HL-60/S4 (cell line): ENCODE measurements around the gene CTU1.
"Not testable (repeated sequence)": the region's sequence is repeated elsewhere in the genome, so short reads cannot be mapped to it uniquely, and the experiment has no call there.

Experiments used
- in situ Hi-C: fragments of 300-500 bp; cut with MboI; formaldehyde crosslinking; loops from 2 replicates; pipeline ENCODE4 v1.14.3; 2022; ENCODE audit warnings: low sequenced_read_pairs

The CTU1 gene

DNA sequence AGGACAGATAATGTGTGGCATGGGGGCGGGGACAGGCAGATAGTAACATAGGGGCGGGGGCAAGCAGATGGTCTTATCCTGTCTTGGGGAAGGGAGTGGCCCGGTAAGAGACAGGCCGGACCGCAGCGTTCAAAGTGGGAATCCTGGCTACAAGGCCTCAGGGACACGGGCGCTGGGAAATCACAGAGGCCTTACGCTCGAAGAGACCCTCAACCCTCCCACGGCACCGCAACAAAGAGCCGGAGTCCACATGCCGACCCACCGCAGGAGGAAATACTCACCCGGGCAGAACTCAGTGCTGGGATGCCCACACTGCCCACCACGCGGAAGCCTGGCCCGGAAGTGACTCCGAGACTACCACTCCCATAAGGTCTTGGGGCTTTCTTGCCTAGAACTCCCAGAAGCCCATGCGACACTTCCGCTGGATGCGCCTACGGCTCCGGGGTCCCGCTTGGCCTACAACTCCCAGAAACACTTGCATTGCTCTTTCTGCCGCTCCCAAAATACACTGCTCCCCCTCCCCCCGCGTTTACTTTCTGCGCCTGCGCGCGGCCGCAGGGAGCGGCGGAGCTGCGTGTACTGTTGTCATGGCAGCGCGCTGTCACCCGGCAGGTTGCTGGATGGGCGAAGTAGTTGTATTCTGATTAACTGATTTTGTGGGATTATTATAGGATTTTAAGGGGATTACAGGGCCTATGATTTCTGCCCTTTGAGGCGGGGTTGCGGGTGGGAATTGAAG, at the start of gene CTU1:
CTU1 (minus strand) TSS at position 344 of the 739 bp plus-strand sequence. CDS start 3,840 bp downstream, outside the sequence.
- in situ Hi-C loops: no loop called here

DNA sequence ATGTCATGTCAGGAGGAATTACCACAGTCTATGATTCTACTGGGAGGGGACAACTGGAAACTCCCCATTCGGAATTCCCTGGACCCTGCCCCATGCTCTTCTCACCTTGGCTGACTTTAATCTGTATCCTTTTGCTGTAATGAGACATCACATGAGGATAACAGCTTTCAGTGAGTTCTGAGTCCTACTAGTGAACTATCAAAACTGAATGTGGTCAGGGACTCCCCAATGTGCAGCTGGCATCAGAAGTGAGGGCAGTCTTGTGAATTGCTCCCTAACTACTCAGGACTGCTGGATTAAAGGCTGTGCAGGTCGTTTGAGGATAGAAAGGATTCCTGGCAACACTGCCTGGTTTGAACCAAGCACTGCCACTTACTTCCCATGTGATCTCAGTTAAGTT, 49.1 kb upstream of the CTU1 start:
- in situ Hi-C loops: loop anchor here (5.0 to 10.0 kb wide), 2 partner anchors 100 to 508 kb away; no protein-coding TSS in a partner anchor

GRCh38 chr19:51156710-51157109, 48.5 kb upstream of the CTU1 start:
- in situ Hi-C loops: loop anchor here (5.0 to 10.0 kb wide), 2 partner anchors 101 to 508 kb away; no protein-coding TSS in a partner anchor

DNA sequence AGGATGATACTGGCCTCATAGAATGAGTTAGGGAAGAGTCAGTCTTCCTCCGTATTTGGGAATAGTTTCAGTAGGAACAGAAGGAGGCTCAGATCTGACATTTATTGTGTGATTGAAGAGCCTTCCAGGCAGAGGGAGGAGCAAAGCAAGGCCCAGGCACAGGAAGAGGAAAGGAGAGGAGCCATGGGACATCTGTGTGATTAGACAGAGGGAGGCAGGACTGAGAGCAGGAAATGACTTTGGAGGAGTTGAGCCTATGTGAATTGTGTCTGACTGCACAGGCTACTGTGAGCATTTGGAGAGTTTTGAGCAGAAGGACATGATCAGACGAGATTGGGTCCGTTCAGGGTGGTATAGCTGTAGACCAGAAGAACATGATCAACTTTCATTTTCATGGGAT, 42.4 kb upstream of the CTU1 start:
- in situ Hi-C loops: loop anchor here (10.0 kb wide), 1 partner anchor 514 kb away; no protein-coding TSS in a partner anchor

GRCh38 chr19:51148580-51148979, 40.4 kb upstream of the CTU1 start:
- in situ Hi-C loops: no loop called here

GRCh38 chr19:51147663-51148062, 39.5 kb upstream of the CTU1 start:
- in situ Hi-C loops: no loop called here

GRCh38 chr19:51146751-51147150, 38.5 kb upstream of the CTU1 start:
- in situ Hi-C loops: no loop called here

DNA sequence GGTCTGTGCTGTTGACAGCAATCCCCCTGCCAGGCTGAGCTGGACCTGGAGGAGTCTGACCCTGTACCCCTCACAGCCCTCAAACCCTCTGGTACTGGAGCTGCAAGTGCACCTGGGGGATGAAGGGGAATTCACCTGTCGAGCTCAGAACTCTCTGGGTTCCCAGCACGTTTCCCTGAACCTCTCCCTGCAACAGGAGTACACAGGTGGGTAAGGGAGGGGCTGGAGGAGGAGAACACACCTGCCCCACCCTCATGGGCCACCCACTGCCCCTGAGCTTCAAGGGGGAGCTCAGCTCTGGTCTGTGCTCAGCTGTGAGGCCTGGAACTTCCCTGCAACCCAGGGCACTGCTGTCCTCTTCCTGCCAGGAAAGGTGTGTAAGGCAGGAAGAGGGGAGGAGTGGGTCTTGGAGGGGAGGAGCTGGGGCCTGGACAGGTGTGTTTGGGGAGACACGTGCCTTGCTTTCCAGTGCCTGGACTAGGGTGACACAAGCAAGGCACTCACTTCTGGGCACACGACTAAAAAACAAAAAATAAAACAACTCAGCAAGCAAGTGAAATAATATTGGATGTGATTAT, 37.8 kb upstream of the CTU1 start:
- in situ Hi-C loops: no loop called here

DNA sequence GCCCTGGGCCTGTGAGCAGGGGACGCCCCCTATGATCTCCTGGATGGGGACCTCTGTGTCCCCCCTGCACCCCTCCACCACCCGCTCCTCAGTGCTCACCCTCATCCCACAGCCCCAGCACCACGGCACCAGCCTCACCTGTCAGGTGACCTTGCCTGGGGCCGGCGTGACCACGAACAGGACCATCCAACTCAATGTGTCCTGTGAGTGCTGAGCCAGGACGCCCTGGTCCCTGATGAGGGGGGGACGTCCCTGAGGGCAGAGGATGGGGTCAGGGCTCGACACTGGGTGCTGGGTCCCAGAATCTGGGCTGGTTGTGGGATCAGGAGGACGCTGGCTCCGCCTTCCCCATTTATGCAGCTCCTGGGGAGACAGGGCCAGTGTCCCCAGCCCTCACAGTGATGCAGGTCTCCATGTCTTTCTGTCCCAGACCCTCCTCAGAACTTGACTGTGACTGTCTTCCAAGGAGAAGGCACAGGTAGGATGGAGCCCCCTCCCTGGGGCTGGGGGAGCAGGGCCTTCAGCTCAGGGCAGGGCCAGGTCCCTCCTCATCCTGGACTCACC, 36.4 kb upstream of the CTU1 start:
- in situ Hi-C loops: no loop called here

GRCh38 chr19:51143486-51143885, 35.3 kb upstream of the CTU1 start:
- in situ Hi-C loops: no loop called here

DNA sequence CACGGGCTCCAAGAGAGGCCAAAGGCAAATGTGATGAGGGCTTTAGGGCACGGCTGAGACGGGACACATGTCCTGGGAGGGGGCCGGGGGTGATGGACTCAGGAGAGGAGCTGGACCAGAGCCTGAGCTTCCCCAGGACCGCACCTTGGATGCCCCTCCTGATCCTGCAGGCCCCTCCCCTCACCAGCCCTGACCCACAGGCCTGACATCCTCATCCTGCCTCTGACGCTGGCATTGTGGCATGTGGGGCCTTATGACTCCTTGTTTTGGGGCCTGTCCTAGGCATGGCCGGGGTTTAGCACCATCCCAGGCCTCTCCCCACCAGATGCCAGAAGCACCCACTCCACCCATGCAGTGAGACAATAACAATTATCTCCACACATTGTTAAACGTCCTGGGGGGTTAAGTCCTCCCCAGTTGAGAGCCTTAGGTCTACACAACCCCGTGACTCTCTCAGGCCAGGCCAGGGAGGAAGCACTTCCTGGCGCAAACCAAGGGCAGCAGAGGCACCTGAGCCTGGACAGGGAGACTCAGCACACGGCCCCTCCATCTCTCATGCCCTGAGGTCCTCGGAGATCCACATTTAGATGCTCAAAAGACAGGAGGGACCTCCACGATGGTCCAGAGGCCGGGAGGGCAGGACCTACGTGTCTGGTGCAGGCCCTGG, 34.7 kb upstream of the CTU1 start:
- in situ Hi-C loops: not testable (repeated sequence)

- in situ Hi-C loops: no loop called here
Measured at GRCh38 chr19:51142119-51142518, 33.9 kb upstream of the CTU1 start, which contains the start of gene SIGLEC7. Gene SIGLEC7, plus strand, starts transcription at chr19:51142301. Its CDS starts 69 bp downstream, at chr19:51142370.

DNA sequence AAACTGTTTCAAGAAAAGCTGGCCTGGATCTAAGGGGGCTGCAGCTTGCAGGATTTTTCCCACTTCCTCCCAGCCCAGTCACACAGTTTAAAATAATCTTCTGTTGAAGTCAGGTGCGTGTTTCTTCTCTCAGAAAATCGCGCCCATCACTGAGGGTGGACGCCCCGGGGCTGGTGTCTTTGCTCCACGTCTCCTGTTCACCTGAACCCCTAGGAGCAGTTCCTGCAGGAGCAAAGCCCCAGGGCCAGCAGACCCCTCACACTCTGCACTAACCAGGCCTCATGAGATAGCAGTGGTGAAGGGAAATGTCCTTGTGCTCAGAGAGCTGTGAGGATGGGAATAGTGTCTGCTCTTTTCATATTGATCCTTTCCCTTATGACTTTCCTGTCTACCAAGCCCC, 33.0 kb upstream of the CTU1 start:
- in situ Hi-C loops: no loop called here

GRCh38 chr19:51140441-51140840, 32.2 kb upstream of the CTU1 start:
- in situ Hi-C loops: no loop called here

DNA sequence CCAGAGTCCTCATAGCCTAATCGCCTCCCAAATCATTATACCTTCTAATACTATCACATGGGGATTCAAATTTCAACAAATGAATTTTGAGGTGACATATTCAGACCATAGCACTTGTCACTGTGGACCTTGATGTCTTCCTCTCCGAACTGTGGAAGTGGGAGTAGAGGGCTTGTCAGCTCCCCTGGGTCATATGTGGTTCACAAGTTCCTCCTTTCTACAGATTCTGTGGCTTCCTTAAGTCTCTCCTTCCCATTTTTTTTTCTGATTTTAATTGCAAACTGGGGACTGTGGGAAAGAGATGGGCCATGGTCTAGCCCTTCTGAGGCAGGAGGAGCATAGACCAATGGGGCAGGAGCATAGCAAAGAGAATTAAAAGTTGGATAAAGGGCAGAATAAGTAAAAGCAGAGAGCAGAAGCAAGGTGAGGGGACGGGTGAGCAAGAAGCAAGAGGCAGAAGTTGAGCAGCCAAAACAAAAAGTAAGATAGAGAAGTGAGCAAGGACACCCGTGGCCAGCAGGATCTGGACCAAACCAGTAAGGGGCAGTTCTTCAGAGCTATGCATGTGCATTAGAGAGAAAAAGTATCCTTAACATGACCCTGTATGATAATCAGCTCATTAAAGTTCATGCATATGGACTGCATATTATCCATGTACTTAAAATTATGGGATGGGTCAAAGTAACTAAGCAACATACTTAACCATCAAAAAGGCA, 31.2 kb upstream of the CTU1 start:
- in situ Hi-C loops: no loop called here

- in situ Hi-C loops: no loop called here
Measured at GRCh38 chr19:51138549-51138979, 30.4 kb upstream of the CTU1 start.

DNA sequence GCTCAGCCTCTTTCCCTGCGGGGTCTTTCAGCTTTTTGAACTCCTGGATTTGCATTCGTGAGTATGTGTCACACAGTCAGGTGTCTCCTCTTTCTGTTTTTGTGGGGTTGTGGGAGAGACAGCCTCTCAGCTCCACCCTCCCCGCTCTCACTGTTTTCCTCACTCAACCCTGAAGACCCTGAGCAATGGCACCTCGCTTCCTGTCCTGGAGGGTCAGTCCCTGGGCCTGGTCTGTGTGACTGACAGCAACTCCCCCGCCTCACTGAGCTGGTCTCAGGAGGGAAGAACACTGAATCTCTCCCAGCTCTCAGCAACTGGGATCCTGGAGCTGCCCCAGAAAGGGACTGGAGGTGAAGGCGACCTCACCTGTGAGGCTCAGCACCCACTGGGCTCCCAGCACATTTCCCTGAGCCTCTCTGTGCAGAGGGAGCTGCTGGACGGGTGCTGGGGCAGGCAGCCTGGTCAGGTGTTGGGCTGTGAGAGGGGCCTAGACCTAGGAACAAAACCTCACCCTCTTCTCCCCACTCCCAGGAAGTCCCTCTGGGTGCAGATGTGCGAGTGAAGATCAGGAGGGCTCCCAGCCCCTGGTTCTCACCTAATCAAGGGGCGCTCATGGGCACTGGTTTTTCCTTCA, 29.7 kb upstream of the CTU1 start:
- in situ Hi-C loops: no loop called here

GRCh38 chr19:51136851-51137551, 28.8 kb upstream of the CTU1 start:
- in situ Hi-C loops: no loop called here

DNA sequence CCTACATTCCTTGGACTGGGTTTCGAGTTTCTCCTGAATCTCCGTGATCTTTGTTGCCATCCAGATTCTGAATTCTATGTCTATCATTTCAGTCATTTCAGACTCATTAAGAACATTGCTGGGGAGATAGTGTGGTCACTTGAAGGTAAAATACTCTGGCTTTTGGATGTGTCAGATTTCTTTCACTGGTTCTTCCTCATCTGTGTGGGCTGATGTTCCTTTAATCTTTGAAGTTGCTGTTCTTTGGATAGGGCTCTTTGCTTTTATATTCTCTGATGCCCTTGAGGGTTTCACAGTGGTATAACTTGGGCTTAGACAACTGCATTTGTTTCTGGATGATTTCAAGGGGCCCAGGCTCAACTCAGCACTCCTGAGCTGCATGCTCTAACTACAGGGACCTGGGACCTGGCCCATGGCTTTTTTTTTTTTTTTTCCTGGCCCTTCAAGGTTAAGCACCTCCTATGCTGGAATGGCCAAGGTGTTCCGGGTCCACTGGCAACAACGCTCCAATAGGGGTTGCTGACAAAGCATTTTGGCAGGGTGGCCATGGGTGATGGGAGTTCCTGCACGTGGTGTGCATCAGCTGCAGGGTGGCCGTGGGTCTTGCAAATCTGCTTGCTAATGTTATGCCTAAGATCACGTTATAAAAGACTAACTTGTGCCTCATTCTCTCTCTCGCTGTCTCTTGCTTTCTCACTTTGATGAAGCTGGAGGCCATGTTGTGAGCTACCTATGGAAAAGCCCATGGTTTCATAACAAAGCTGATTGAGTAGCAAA, 28.0 kb upstream of the CTU1 start:
- in situ Hi-C loops: no loop called here
